GM19438 (cell line): ENCODE measurements around the gene PLEKHO2.
A peak's percentile ranks its signal among the peaks of the same experiment; 100 is the strongest.

ENCODE experiments used
- ATAC-seq: cut with Tn5 transposase; IDR thresholded peaks from one replicate; pipeline ENCODE4 v1.9.1; 2021; ENCODE audit warnings: low read depth; ENCODE audit not compliant: unreplicated experiment

Gene PLEKHO2

GRCh38 chr15:64911311-64912186 lies 69.8 kb downstream of the PLEKHO2 start, which contains the start of gene ANKDD1A:
Gene ANKDD1A, plus strand, starts transcription at chr15:64911902. Its CDS starts 29 bp downstream, at chr15:64911931.
- ATAC-seq, result peak; percentile 85

- ATAC-seq, result no peak
These were observed 70.9 kb downstream of the PLEKHO2 start for GRCh38 chr15:64912379-64913325.

GRCh38 chr15:64915518-64916227 lies 74.0 kb downstream of the PLEKHO2 start:
- no peak for ATAC-seq

GRCh38 chr15:64916365-64916764 lies 74.7 kb downstream of the PLEKHO2 start:
- no peak for ATAC-seq

GRCh38 chr15:64917211-64917610 lies 75.5 kb downstream of the PLEKHO2 start:
- no peak for ATAC-seq
